Amniotic epithelial cell (primary cell): ENCODE measurements around the gene ZCCHC3.

ENCODE experiments used
- DNase-seq: peaks from one replicate; pipeline ENCODE4 v3.0.0-alpha.2; 2010; ENCODE audit warnings: low read depth

ZCCHC3 gene

DNA sequence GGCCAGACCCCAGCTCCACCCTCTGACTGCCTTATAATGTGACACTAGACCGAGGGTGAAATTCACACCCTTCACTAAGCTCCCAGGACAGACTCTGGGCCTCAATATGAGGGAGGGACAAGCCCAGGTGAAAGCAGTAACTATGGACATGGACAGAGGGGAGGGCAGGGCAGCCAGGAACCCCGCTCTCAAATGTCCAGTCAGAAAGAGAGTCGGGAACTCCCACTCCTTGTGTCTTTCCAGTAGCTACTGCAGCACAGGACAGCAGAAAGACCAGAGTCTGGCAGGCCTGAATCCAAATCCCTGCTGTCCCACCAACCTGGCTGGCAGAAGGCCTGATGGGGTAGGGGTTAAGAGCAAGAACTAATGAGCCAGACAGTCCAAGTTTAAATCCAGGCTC, 13.2 kb upstream of the ZCCHC3 start:
- no peak for DNase-seq

DNA sequence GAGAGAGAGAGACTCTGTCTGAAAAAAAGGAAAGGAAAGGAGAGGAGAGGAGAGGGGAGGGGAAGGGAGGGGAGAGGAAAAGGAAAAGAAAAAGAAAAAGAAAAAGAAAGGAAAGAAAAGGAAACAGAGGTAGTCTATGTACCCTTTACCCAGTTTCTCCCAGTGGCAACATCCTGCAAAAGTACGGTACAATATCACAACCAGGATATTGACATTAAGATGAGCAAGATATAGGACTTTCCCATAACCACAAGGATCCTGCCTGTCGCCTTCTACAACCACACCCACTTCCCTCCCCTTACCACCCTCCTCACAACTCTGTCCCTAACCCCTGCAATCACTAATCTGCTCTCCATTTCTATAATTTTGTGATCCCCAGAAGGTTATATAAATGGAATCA, 10.9 kb upstream of the ZCCHC3 start:
- DNase-seq: no peak

- DNase-seq: no peak
Measured at GRCh38 chr20:288956-289692, 8.2 kb upstream of the ZCCHC3 start.

GRCh38 chr20:289693-290083, 7.7 kb upstream of the ZCCHC3 start:
- no peak for DNase-seq

DNA sequence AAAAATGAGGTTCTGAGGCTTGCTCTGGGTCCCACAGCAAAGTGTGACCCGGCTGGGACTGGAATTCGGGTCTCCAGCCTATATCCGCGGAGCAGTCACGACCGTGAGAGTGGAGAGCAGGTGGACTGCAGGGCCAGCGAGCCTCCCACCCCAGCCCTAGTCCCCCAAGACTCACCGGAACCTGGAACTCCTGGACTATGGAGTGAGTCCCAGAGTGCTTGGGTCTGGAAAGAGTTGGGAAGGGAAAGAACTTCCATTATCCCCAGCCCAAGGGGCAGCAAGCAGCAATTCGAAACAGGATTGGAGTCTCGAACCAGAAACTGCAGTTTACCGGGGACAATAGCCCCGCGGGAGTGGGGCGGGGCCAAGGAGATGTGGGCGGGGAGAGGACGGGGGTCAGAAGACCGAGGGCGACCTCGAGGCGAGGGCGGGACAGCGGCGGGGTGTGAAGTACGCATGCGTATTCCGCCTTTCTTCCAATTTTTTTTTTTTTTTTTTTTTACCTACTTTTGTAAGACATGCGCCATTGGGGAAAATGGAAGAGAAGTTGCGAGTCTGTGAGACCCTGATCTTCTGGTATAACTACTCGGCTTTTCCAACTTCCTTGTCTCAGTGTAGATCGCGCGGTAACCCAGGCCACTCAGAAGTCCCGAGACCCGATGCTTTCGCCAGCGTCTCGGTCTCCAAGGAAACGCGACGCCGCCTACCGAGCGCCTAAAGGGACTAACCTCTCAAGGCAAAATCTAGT, 7.1 kb upstream of the ZCCHC3 start, which contains the start of gene C20orf96:
C20orf96 (minus strand) TSS at position 667 of the 748 bp plus-strand sequence; CDS start at position 527, 140 bp downstream.
- DNase-seq: peak; percentile 88

DNA sequence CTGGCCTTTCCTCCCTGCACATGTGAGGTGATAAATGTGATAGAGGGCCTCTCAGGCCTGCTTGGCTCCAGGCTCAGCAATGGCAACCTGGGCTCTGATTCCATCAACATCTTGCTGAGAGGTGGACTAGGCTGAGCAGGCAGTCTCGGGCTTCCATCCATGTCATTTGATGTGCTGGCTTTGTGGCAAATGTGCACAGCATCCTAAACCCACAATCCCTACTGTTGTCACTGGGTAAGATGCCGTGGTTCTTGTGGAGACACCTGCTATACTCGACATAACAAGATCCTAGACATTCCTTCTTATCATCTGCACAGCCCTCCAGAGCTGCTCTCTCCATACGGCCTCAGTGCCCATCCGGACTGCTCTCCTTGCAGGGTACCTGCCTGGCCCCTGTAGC, 2.8 kb upstream of the ZCCHC3 start:
- no peak for DNase-seq

- DNase-seq: no peak
Measured at GRCh38 chr20:295804-296203, 1.6 kb upstream of the ZCCHC3 start.

- DNase-seq: peak; percentile 62
Measured at GRCh38 chr20:297925-298775, 780 bp downstream of the ZCCHC3 start.

DNA sequence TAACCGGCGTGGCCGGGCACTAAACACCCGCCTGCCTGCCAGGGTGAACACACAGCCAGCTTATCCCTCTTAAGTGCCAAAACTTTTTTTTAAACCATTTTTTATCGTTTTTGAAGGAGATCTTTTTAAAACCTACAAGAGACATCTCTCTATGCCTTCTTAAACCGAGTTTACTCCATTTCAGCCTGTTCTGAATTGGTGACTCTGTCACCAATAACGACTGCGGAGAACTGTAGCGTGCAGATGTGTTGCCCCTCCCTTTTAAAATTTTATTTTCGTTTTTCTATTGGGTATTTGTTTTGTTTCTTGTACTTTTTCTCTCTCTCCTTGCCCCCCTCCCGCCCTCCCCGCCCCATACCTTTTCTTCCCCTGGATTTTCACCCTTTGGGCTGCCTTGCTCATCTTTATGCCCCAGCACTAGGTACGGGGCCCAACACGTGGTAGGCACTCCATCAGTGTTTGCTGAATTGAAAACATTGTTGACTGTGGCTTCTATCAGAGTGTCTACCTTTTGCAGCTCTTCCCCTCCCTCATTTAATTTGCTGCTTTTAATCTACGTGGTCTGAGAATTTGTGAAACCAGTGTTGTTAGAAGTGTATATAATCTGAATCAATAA, 1.5 kb downstream of the ZCCHC3 start:
- no peak for DNase-seq

DNA sequence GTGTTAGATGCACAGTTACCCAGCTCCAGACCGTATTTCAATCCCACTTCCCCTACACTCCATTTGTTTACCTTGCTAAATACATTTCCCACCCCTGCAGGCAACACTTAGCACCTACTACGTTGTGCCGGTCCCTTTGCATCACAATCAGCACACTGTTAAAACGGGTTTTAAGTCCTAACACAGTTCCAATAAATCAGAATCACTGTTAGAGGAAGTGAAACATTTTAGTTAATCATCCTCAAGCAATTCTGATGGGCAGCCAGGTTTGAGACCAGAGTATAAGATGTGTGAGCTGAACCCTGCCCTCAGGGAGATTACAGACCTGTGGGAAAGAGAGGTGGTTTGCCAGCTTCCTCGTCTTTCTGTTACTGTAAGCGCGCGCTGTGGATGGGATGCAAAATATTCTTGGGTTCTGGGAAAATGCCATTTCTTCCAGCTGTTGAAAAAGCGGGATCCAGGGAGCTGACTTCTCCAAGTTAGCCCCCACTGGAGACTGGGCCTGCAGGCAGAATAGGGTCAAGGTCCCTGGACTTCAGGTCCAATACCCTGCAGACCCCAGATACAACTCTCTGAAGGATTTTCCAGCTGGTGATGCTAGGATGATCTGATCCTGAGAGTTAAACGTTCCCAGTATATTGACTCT, 3.1 kb downstream of the ZCCHC3 start:
- DNase-seq: no peak

GRCh38 chr20:301886-302848, 4.8 kb downstream of the ZCCHC3 start:
- DNase-seq: no peak

- no peak for DNase-seq
Measured at GRCh38 chr20:305745-306144, 8.4 kb downstream of the ZCCHC3 start.

- no peak for DNase-seq
Measured at GRCh38 chr20:308427-309038, 11.2 kb downstream of the ZCCHC3 start.

GRCh38 chr20:309306-309840, 12.0 kb downstream of the ZCCHC3 start:
- peak; percentile 48 for DNase-seq

- DNase-seq: peak; percentile 98
Measured at GRCh38 chr20:309841-310644, 12.7 kb downstream of the ZCCHC3 start.

DNA sequence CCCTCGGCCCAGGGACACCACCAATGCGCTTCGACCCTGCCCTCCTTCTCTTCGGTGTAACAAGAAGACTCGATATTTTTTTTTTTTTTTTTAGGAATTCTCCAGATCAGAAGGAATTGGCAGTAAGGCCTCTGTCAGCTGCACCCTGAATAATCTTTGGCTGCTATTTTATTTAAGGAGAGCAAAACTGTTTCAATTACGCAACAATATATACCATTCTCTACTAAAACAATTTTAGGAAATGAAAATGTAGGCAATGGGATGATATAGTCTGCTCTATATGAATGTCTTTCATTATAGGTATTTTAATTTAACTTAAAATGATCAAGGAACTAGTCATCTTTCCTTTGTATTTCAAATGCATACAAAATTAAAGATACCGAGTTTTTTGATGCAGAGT, 13.3 kb downstream of the ZCCHC3 start:
- DNase-seq: no peak

DNA sequence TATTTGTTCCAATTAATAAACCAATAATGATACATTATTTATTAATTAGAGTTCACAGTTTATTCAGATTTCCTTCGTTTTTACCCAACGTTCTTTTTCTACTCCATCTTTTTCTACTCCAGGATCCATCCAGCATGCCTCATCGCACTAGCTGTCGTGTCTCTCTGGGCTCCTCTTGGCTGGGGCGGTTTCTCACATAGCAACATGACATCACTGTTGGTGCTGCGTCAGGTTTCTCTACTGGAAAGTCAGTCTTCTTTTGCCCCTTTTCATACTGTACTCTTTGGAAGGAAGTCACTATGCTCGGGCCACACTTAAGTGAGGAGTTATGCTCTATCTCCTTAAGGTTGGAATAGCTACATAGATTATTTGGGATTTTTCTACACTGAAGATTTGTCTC, 14.2 kb downstream of the ZCCHC3 start:
- DNase-seq: no peak

DNA sequence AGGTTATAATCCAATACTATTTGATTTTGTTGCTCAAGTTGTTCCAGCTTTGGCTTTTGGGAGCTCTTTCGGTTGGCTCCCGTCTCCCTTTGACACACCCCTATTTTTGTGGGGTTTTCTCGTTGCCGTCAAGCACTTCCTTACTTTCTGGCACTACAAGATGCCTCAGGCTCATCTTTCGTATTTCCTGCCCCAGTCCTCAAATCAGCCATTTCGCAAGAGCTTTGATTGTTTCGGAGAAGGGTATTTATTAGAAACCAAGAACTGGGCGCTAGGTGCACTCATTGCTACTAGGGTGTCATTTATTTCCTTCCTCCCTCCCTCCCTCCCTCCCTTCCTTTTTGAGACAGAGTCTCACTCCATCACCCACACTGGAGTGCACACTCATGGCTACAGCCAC, 14.7 kb downstream of the ZCCHC3 start:
- DNase-seq: no peak

DNA sequence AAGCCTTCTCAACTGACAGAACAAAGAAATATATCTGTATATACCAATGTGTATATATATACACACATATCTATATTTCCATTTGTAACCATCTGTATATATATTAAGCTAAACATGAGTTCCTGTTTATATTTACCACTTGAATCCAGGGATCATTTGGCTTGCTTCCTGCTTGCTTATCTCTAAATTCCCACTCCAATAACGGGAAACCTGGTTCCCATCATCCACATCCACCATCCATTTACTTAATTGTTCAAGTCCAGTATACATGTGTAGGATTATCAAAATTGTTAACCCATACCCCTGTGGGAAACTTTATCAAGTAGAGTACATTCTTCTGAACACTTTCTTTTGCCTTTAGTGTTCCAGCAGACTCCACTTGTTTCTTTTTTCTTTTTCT, 15.5 kb downstream of the ZCCHC3 start:
- no peak for DNase-seq
